ENCODE data around the gene ABTB1. TPM values are rescaled to one million over a fixed set of nuclear protein-coding genes. Genes with fewer than 3 reads are reported as not detected.

The ABTB1 gene
- polyA plus RNA-seq (2013), result 3.6 and 4.3 TPM in 2 replicates

GRCh38 chr3:127672429-127673190, at the start of gene ABTB1:
TSS of gene ABTB1 (plus strand) at chr3:127672952. CDS start at chr3:127673026, 74 bp downstream.
- peak within 1 kb of the TSS; percentile 81 for H3K4me3 ChIP-seq (ENCODE audit: low read depth, low read length)
- H3K18ac ChIP-seq (ENCODE audit: low read length), result peak within 1 kb of the TSS; percentile 59
- peak within 1 kb of the TSS; percentile 75 for H2AFZ ChIP-seq (ENCODE audit: insufficient read depth, low read length, poor library complexity)
- peak within 1 kb of the TSS; percentile 22 for H3K4ac ChIP-seq (ENCODE audit: low read depth, low read length)
- H3K9ac ChIP-seq (ENCODE audit: low read length), result peak within 1 kb of the TSS; percentile 61
- H4K8ac ChIP-seq (ENCODE audit: low read depth, low read length), result peak within 1 kb of the TSS; percentile 94
- H3K36me3 ChIP-seq (ENCODE audit: control insufficient read depth in 1 of 2, insufficient read depth in 2 of 2, low read length in 2 of 2), result no peaks in the 10 kb centered on the region
- H3K14ac ChIP-seq (ENCODE audit: low read length), result peak within 1 kb of the TSS; percentile 41
- H2AK5ac ChIP-seq (ENCODE audit: low read length), result peak within 1 kb of the TSS; percentile 20
- WGBS (ENCODE audit: extremely low coverage, insufficient coverage, insufficient read length), result no CpG with 5 or more reads among the region's 102 CpGs
- H3K23ac ChIP-seq (ENCODE audit: low read length), result no peak within 1 kb of the TSS
- H4K12ac ChIP-seq (ENCODE audit: low read depth, low read length), result peak within 1 kb of the TSS; percentile 48
- H4K91ac ChIP-seq (ENCODE audit: low read depth, low read length), result peak within 1 kb of the TSS; percentile 64
- no peaks in the 10 kb centered on the region for H3K79me2 ChIP-seq (ENCODE audit: control insufficient read depth, insufficient read depth, low read length, poor library complexity)
- H3K4me2 ChIP-seq (ENCODE audit: low read length), result peak within 1 kb of the TSS; percentile 87
- no peaks in the 10 kb centered on the region for H3K9me3 ChIP-seq (ENCODE audit: insufficient read depth, low read depth, low read length)
- peak within 1 kb of the TSS; percentile 22 for H2BK5ac ChIP-seq (ENCODE audit: low read depth, low read length, poor library complexity)
- H2BK120ac ChIP-seq (ENCODE audit: insufficient read depth, low read length, poor library complexity), result peak within 1 kb of the TSS; percentile 36
- peaks cover 6 to 10% of the 10 kb centered on the region in 2 experiments for H3K4me1 ChIP-seq (ENCODE audit: control insufficient read depth in 1 of 2, insufficient read depth in 2 of 2, low read length in 2 of 2)
- peak within 1 kb of the TSS; percentile 3 for H2BK12ac ChIP-seq (ENCODE audit: low read length)
- no peaks in the 10 kb centered on the region for H3K27me3 ChIP-seq (ENCODE audit: insufficient read depth, low read length)
- H3K79me1 ChIP-seq (ENCODE audit: low read length), result peaks cover 9% of the 10 kb centered on the region
- peak; percentile 65 to 73 for DNase-seq
- no peak within 1 kb of the TSS for H3K27ac ChIP-seq (ENCODE audit: low read depth, low read length)

- Histone ChIP-seq H2BK12ac (ENCODE audit: low read length) (no peak overlapping the region), H4K8ac (ENCODE audit: low read depth, low read length) (no peak overlapping the region), H3K4me1 (ENCODE audit: control insufficient read depth in 1 of 2, insufficient read depth in 2 of 2, low read length in 2 of 2) (peaks cover 3% of the 10 kb centered on the region in 2 experiments), H2AFZ (ENCODE audit: insufficient read depth, low read length, poor library complexity) (no peak overlapping the region), H2BK120ac (ENCODE audit: insufficient read depth, low read length, poor library complexity) (no peak overlapping the region), H2BK5ac (ENCODE audit: low read depth, low read length, poor library complexity) (no peak overlapping the region), H3K79me1 (ENCODE audit: low read length) (no peaks in the 10 kb centered on the region), H3K9me3 (ENCODE audit: insufficient read depth, low read depth, low read length) (peaks cover 3% of the 10 kb centered on the region), H4K91ac (ENCODE audit: low read depth, low read length) (no peak overlapping the region), H3K27ac (ENCODE audit: low read depth, low read length) (no peak overlapping the region), H3K9ac (ENCODE audit: low read length) (no peak overlapping the region), H3K23ac (ENCODE audit: low read length) (no peak overlapping the region), H3K79me2 (ENCODE audit: control insufficient read depth, insufficient read depth, low read length, poor library complexity) (no peaks in the 10 kb centered on the region), H3K4me3 (ENCODE audit: low read depth, low read length) (no peak overlapping the region), H4K12ac (ENCODE audit: low read depth, low read length) (no peak overlapping the region), H3K4ac (ENCODE audit: low read depth, low read length) (no peak overlapping the region), H3K14ac (ENCODE audit: low read length) (no peak overlapping the region), H3K27me3 (ENCODE audit: insufficient read depth, low read length) (peaks cover 12% of the 10 kb centered on the region), H3K18ac (ENCODE audit: low read length) (no peak overlapping the region), H2AK5ac (ENCODE audit: low read length) (no peak overlapping the region), H3K4me2 (ENCODE audit: low read length) (no peak overlapping the region), H3K36me3 (ENCODE audit: control insufficient read depth in 1 of 2, insufficient read depth in 2 of 2, low read length in 2 of 2) (peaks cover 21 to 23% of the 10 kb centered on the region in 2 experiments)
- WGBS (ENCODE audit: extremely low coverage, insufficient coverage, insufficient read length), result no CpG with 5 or more reads among the region's 5 CpGs
- DNase-seq, result no peak
Measured at GRCh38 chr3:127624063-127624462, 48.7 kb upstream of the ABTB1 start.

GRCh38 chr3:127625821-127626220, 46.9 kb upstream of the ABTB1 start:
- no peak overlapping the region for H3K4me2 ChIP-seq (ENCODE audit: low read length)
- H3K14ac ChIP-seq (ENCODE audit: low read length), result no peak overlapping the region
- H2AK5ac ChIP-seq (ENCODE audit: low read length), result no peak overlapping the region
- H2BK12ac ChIP-seq (ENCODE audit: low read length), result no peak overlapping the region
- no peaks in the 10 kb centered on the region for H3K79me1 ChIP-seq (ENCODE audit: low read length)
- no peak overlapping the region for H3K23ac ChIP-seq (ENCODE audit: low read length)
- H3K4ac ChIP-seq (ENCODE audit: low read depth, low read length), result no peak overlapping the region
- no peak overlapping the region for H2BK120ac ChIP-seq (ENCODE audit: insufficient read depth, low read length, poor library complexity)
- peaks cover 13 to 14% of the 10 kb centered on the region in 2 experiments for H3K36me3 ChIP-seq (ENCODE audit: control insufficient read depth in 1 of 2, insufficient read depth in 2 of 2, low read length in 2 of 2)
- H3K9me3 ChIP-seq (ENCODE audit: insufficient read depth, low read depth, low read length), result peaks cover 7% of the 10 kb centered on the region
- H3K27me3 ChIP-seq (ENCODE audit: insufficient read depth, low read length), result peaks cover 23% of the 10 kb centered on the region
- no peak overlapping the region for H3K18ac ChIP-seq (ENCODE audit: low read length)
- no peak overlapping the region for H3K9ac ChIP-seq (ENCODE audit: low read length)
- H3K4me3 ChIP-seq (ENCODE audit: low read depth, low read length), result no peak overlapping the region
- no peak overlapping the region for H2AFZ ChIP-seq (ENCODE audit: insufficient read depth, low read length, poor library complexity)
- DNase-seq, result no peak
- peaks cover 5 to 8% of the 10 kb centered on the region in 2 experiments for H3K4me1 ChIP-seq (ENCODE audit: control insufficient read depth in 1 of 2, insufficient read depth in 2 of 2, low read length in 2 of 2)
- no CpG with 5 or more reads among the region's 2 CpGs for WGBS (ENCODE audit: extremely low coverage, insufficient coverage, insufficient read length)
- H2BK5ac ChIP-seq (ENCODE audit: low read depth, low read length, poor library complexity), result no peak overlapping the region
- no peak overlapping the region for H4K8ac ChIP-seq (ENCODE audit: low read depth, low read length)
- no peaks in the 10 kb centered on the region for H3K79me2 ChIP-seq (ENCODE audit: control insufficient read depth, insufficient read depth, low read length, poor library complexity)
- H4K91ac ChIP-seq (ENCODE audit: low read depth, low read length), result no peak overlapping the region
- no peak overlapping the region for H3K27ac ChIP-seq (ENCODE audit: low read depth, low read length)
- H4K12ac ChIP-seq (ENCODE audit: low read depth, low read length), result no peak overlapping the region

- Histone ChIP-seq H3K36me3 (ENCODE audit: control insufficient read depth in 1 of 2, insufficient read depth in 2 of 2, low read length in 2 of 2) (no peaks in the 10 kb centered on the region), H2BK12ac (ENCODE audit: low read length) (no peak overlapping the region), H3K14ac (ENCODE audit: low read length) (no peak overlapping the region), H3K18ac (ENCODE audit: low read length) (no peak overlapping the region), H3K9ac (ENCODE audit: low read length) (no peak overlapping the region), H3K9me3 (ENCODE audit: insufficient read depth, low read depth, low read length) (peaks cover 7% of the 10 kb centered on the region), H2BK120ac (ENCODE audit: insufficient read depth, low read length, poor library complexity) (no peak overlapping the region), H3K79me2 (ENCODE audit: control insufficient read depth, insufficient read depth, low read length, poor library complexity) (no peaks in the 10 kb centered on the region), H3K4ac (ENCODE audit: low read depth, low read length) (no peak overlapping the region), H2BK5ac (ENCODE audit: low read depth, low read length, poor library complexity) (no peak overlapping the region), H3K4me3 (ENCODE audit: low read depth, low read length) (no peak overlapping the region), H4K8ac (ENCODE audit: low read depth, low read length) (no peak overlapping the region), H2AK5ac (ENCODE audit: low read length) (no peak overlapping the region), H2AFZ (ENCODE audit: insufficient read depth, low read length, poor library complexity) (no peak overlapping the region), H3K4me2 (ENCODE audit: low read length) (no peak overlapping the region), H3K79me1 (ENCODE audit: low read length) (no peaks in the 10 kb centered on the region), H3K27ac (ENCODE audit: low read depth, low read length) (no peak overlapping the region), H4K12ac (ENCODE audit: low read depth, low read length) (no peak overlapping the region), H3K27me3 (ENCODE audit: insufficient read depth, low read length) (peaks cover 23% of the 10 kb centered on the region), H3K23ac (ENCODE audit: low read length) (no peak overlapping the region), H4K91ac (ENCODE audit: low read depth, low read length) (no peak overlapping the region), H3K4me1 (ENCODE audit: control insufficient read depth in 1 of 2, insufficient read depth in 2 of 2, low read length in 2 of 2) (peaks cover 5 to 8% of the 10 kb centered on the region in 2 experiments)
- WGBS (ENCODE audit: extremely low coverage, insufficient coverage, insufficient read length), result no CpG with 5 or more reads among the region's 4 CpGs
- no peak for DNase-seq
Measured at GRCh38 chr3:127628426-127628787, 44.3 kb upstream of the ABTB1 start.

All from trophoblast cell (in vitro differentiated cells and primary cell).